Measurements from ENCODE around the gene CPSF7.
"Not testable (repeated sequence)": the region's sequence is repeated elsewhere in the genome, so short reads cannot be mapped to it uniquely, and the experiment has no call there.

Gene CPSF7

DNA sequence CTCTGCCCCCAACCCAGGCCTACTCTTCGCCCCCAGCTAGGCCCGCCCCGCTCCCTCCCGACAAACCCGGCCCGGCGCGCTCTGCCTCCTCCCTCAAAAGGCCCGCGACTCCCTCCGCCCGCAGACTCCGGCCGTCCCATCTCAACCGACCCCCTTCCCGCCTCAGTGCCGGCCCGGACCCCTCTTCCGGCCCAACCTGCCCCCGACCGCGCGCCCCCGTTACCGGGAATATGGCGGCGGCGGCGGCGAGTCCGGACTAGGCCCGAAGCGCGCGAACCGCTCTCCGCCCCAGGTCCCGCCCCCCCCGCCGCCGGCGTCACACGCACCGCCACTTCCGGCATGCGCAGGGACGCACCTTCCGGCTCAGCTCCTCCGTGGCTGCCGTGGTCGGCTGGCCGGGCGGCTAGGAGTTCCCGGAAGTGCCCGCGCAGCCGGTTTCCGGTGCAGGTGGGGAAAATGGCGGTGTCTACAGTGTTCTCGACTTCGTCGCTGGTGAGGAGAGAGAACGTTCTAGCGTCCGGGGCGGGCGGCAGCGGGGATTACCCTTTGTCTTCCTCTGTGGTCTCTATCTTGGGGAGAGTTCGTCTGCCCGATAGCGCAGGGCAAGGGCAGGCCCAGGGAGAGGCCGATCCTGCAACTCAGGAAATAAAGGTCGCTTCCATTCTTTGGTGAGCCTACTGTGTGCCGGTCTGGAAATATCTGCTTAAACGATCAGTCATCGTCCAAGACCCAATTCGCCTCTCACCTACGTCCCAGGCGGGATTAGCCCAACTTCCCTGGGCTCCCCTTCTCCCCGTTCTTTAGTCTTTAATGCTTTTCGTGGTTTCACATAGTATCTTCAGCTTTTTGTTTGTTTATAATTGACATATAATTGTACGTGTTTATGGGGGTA, at the start of gene CPSF7, which contains the start of gene SDHAF2:
CPSF7 (minus strand) TSS at position 285 of the 892 bp plus-strand sequence. CDS start 740 bp downstream, outside the sequence.
SDHAF2 (plus strand) TSS at position 434 of the 892 bp plus-strand sequence; CDS start at position 457, 23 bp downstream.
- peak; percentile 77 to 92 for DNase-seq

- DNase-seq = peak in 1 of 2 experiments; percentile 39
Measured at GRCh38 chr11:61477727-61478148, 48.0 kb upstream of the CPSF7 start.

- DNase-seq = no peak
Measured at GRCh38 chr11:61477126-61477525, 47.4 kb upstream of the CPSF7 start.

- DNase-seq = peak; percentile 43 to 77
Measured at GRCh38 chr11:61476371-61476770, 46.6 kb upstream of the CPSF7 start.

GRCh38 chr11:61475433-61475832, 45.7 kb upstream of the CPSF7 start:
- no peak for DNase-seq

- DNase-seq = no peak
Measured at GRCh38 chr11:61474013-61474643, 44.4 kb upstream of the CPSF7 start.

- DNase-seq = no peak
Measured at GRCh38 chr11:61473370-61474012, 43.7 kb upstream of the CPSF7 start.

GRCh38 chr11:61472868-61473267, 43.1 kb upstream of the CPSF7 start:
- no peak for DNase-seq

DNA sequence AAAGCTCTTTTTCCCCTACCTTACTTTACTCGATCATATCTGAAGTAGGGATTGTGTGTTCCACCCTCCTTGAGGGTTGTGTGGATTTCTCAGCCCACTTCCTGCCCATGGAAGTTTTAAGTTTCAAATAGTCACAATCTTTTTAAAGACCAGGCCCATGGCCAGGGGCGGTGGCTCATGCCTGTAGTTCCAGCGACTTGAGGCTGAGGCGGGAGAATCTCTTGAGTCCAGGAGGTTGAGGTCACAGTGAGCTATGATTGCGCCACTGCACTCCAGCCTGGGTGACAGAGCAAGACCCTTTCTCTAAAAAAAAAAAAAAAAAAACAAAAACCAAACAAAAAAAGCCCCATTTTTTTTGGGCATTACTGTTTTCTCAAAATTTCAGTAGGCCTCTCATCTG, 42.5 kb upstream of the CPSF7 start:
- no peak for DNase-seq

DNA sequence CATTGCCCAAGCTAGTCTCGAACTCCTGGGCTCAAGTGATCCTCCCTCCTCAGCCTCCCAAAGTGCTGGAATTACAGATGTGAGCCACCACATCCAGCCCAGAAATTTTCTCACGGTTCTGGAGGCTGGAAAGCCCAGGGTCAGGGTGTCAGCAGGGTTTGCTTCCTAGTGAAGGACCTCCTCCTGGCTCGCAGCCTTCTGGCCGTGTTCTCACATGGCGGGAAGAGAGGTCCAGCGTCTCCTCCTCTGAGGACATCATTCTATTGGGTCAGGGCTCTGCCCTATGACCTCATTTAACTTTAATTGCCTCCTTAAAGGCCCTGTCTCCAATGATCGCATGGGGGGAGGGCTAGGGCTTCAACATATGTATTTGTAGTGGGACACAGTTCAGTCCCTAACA, 38.2 kb upstream of the CPSF7 start:
- DNase-seq = no peak

DNA sequence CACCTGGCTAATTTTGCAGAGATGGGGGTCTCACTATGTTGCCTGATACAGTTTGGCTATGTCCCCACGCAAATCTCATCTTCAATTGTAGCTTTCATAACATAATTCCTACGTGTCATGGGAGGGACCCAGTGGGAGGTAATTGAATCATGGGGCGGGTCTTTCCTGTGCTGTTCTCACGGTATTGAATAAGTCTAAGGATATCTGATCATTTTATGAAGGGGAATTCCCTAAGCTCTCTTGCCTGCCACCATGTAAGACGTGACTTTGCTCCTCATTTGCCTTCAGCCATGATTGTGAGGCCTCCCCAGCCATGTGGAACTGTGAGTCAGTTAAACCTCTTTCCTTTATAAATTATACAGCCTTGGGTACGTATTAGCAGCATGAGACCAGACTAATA, 37.8 kb upstream of the CPSF7 start:
- not testable (repeated sequence) for DNase-seq

DNA sequence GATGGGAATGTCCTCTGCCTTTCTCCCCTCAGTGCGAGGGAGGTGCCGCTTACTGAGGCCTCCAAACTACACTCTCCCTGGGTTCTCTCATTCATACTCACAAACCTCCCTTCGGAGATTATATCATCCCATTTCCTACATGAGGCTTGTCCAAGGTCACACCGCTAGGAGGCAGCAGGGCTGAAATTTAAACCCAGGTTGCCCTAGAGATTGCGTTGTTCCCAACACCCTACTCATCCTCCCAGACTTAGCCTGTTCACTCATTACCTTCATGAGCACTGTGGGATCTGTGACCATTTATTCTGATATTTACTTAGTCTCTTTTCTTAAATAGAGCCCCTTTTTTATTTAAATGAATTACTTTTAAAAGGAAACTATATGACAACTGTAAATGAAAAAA, 31.2 kb upstream of the CPSF7 start:
- DNase-seq = no peak

- DNase-seq = peak; percentile 69 to 83
Measured at GRCh38 chr11:61460474-61460881, 30.7 kb upstream of the CPSF7 start.

GRCh38 chr11:61454520-61454919, 24.7 kb upstream of the CPSF7 start:
- no peak for DNase-seq

GRCh38 chr11:61453695-61454094, 23.9 kb upstream of the CPSF7 start:
- no peak for DNase-seq

DNA sequence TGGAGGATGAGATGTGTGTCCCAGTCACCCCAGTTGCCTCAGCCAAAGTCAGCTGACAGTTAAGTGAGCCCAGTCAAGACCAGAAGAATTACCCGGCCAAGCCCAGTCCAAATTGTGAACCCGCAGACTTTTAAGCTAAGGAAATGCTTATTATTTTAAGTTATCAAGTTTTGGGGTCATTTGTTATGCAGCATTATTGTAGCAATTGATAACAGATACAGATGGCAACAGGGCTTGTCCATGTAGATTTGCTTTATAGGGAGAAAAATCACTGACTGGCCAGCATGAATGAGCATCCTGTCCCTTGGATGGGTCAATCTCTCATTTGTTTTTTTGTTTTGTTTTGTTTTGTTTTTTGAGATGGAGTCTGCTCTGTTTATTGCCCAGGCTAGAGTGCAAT, 23.1 kb upstream of the CPSF7 start:
- DNase-seq = no peak

GRCh38 chr11:61448552-61448927, 18.8 kb upstream of the CPSF7 start:
- DNase-seq = no peak

- no peak for DNase-seq
Measured at GRCh38 chr11:61447601-61448551, 18.1 kb upstream of the CPSF7 start.

DNA sequence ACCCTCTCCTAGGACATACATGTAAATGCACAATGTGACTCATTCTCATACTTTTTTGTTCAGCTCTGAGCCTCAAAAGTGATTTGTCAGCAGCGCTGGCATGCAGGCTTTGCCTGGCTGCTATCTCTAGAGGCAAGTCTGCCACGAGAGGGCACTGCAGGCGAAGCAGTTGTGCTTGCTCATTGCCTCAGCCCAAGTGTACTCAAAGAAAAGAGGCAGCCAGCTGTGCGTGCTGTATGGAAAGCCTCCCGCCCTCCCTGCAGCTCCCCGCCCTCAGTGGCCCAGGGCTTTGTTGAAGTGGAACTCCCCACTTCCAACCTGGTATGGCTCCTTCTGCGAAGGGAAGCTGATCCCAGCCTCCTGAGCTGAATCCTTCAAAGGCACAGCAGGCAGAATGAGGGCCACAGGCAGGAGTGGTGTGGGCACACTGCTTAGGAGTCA, 16.5 kb upstream of the CPSF7 start:
- DNase-seq = peak; percentile 57 to 96

DNA sequence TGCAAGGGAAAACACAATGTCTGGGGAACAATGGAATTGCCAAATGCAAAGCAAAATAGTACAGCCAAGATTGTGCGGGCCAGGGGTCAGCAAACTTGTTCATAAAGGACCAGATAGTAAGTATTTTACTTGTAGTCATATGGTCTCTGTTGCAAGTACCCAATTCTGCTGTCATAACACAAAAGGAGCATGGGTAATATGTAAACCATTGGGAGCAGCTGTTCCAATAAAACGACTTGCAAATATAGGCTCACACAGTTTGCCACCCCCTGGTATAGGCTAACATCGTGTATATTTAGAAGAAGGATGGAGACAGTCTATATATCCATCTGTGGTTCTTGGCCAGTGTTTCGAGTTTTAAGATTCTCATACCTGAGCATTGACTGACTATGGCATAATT, 15.7 kb upstream of the CPSF7 start:
- no peak for DNase-seq

DNA sequence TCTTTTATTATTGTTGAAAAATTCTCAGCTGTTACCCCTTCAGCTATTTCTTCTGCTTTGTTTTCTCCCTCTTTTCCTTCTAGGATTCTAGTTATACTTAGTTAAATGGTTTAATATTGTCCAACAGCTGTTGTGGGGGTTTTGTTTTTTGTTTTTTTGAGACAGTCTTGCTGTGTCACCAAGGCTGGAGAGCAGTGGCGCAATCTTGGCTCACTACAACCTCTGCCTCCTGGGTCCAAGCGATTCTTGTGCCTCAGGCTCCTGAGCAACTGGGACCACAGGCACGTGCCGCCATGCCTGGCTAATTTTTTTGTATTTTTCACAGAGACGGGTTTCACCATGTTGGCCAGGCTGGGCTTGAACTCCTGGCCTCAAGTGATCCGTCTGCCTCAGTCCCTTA, 12.8 kb upstream of the CPSF7 start:
- no peak for DNase-seq

GRCh38 chr11:61439615-61440014, 9.8 kb upstream of the CPSF7 start:
- no peak for DNase-seq

Measured in NCI-H524 (cell line).